Endothelial cell (in vitro differentiated cells): ENCODE measurements around the gene CHST1. TPM values are rescaled to one million over a fixed set of nuclear protein-coding genes. Genes with fewer than 3 reads are reported as not detected.

ENCODE experiments used
- DNase-seq: peaks from one replicate; pipeline ENCODE4 v3.0.0; 2021; ENCODE audit warnings: low spot score
- H3K27ac Mint-ChIP-seq: one replicate; pipeline ENCODE4 v1.8.0; 2021; ENCODE audit warnings: mixed read lengths, inconsistent platforms; ENCODE audit not compliant: unreplicated experiment
- H3K27me3 Mint-ChIP-seq: one replicate; pipeline ENCODE4 v1.8.0; 2021; ENCODE audit warnings: mild to moderate bottlenecking, moderate library complexity, mixed read lengths, inconsistent platforms; ENCODE audit not compliant: unreplicated experiment
- H3K36me3 Mint-ChIP-seq: one replicate; pipeline ENCODE4 v1.8.0; 2021; ENCODE audit warnings: mild to moderate bottlenecking, low read depth, mixed read lengths, inconsistent platforms; ENCODE audit not compliant: unreplicated experiment
- H3K4me1 Mint-ChIP-seq: one replicate; pipeline ENCODE4 v1.8.0; 2021; ENCODE audit warnings: mild to moderate bottlenecking, mixed read lengths, inconsistent platforms; ENCODE audit not compliant: unreplicated experiment
- H3K4me3 Mint-ChIP-seq: one replicate; pipeline ENCODE4 v1.8.0; 2021; ENCODE audit warnings: mild to moderate bottlenecking, mixed read lengths, inconsistent platforms; ENCODE audit not compliant: unreplicated experiment
- H3K9me3 Mint-ChIP-seq: one replicate; pipeline ENCODE4 v1.8.0; 2021; ENCODE audit warnings: mixed read lengths, inconsistent platforms; ENCODE audit not compliant: unreplicated experiment
- CTCF ChIP-seq: fragments of 200-600 bp; sonication (generic); IDR thresholded peaks from one replicate; pipeline ENCODE4 v1.5.0; 2021; ENCODE audit warnings: antibody characterized with exemption; ENCODE audit not compliant: unreplicated experiment
- total RNA-seq: library from RNA; stranded (reverse); fragmentation: NEBNext Ultra II Directional; extraction: Animal tissue kit (Norgen Biotek cat#: 25700); gene quantifications from one replicate; pipeline ENCODE4 v1.2.1, GENCODE V29; 2021; ENCODE audit not compliant: unreplicated experiment

The CHST1 gene
- total RNA-seq, 1 donor from 2014 or later: 275 TPM

GRCh38 chr11:45655831-45656230 is 9.6 kb downstream of the CHST1 start:
- TF ChIP-seq CTCF: no peak
- peaks cover 23% of the 10 kb centered on the region for H3K27me3 Mint-ChIP-seq
- H3K4me1 Mint-ChIP-seq: peaks cover 81% of the 10 kb centered on the region
- H3K27ac Mint-ChIP-seq: peak overlapping the region; percentile 93
- peak overlapping the region; percentile 56 for H3K4me3 Mint-ChIP-seq
- DNase-seq: peak; percentile 4
- peaks cover 30% of the 10 kb centered on the region for H3K36me3 Mint-ChIP-seq
- H3K9me3 Mint-ChIP-seq: no peaks in the 10 kb centered on the region

- Mint-ChIP-seq H3K4me3 (peak overlapping the region; percentile 56), H3K27ac (peak overlapping the region; percentile 93), H3K4me1 (peaks cover 79% of the 10 kb centered on the region), H3K36me3 (peaks cover 32% of the 10 kb centered on the region), H3K9me3 (no peaks in the 10 kb centered on the region), H3K27me3 (peaks cover 22% of the 10 kb centered on the region)
- peak; percentile 95 for DNase-seq
- TF ChIP-seq CTCF: peak; percentile 92
These were observed 10.1 kb downstream of the CHST1 start for GRCh38 chr11:45655347-45655756.

- peaks cover 35% of the 10 kb centered on the region for H3K36me3 Mint-ChIP-seq
- peak overlapping the region; percentile 85 for H3K27ac Mint-ChIP-seq
- H3K27me3 Mint-ChIP-seq: peaks cover 20% of the 10 kb centered on the region
- H3K9me3 Mint-ChIP-seq: no peaks in the 10 kb centered on the region
- no peak for DNase-seq
- H3K4me1 Mint-ChIP-seq: peaks cover 76% of the 10 kb centered on the region
- TF ChIP-seq CTCF: no peak
- peak overlapping the region; percentile 37 for H3K4me3 Mint-ChIP-seq
These were observed 10.5 kb downstream of the CHST1 start for GRCh38 chr11:45655012-45655283.

GRCh38 chr11:45654231-45655011 is 11.0 kb downstream of the CHST1 start:
- Mint-ChIP-seq H3K27me3 (peaks cover 20% of the 10 kb centered on the region), H3K9me3 (no peaks in the 10 kb centered on the region), H3K4me1 (peaks cover 71% of the 10 kb centered on the region), H3K4me3 (peak overlapping the region; percentile 47), H3K36me3 (peaks cover 40% of the 10 kb centered on the region), H3K27ac (peak overlapping the region; percentile 85)
- TF ChIP-seq CTCF: no peak
- DNase-seq: peak; percentile 5

GRCh38 chr11:45653277-45653676 is 12.1 kb downstream of the CHST1 start:
- H3K27ac Mint-ChIP-seq: peak overlapping the region; percentile 88
- no peak for TF ChIP-seq CTCF
- H3K4me1 Mint-ChIP-seq: peaks cover 74% of the 10 kb centered on the region
- peaks cover 25% of the 10 kb centered on the region for H3K27me3 Mint-ChIP-seq
- peak overlapping the region; percentile 44 for H3K4me3 Mint-ChIP-seq
- DNase-seq: no peak
- peaks cover 46% of the 10 kb centered on the region for H3K36me3 Mint-ChIP-seq
- no peaks in the 10 kb centered on the region for H3K9me3 Mint-ChIP-seq
